Measurements from ENCODE around the gene PCDHA4.

- TF ChIP-seq CSRNP3 (CRISPR knock-in tag; IDR thresholded peaks at IDR 0.05) (no peak), PATZ1 (CRISPR knock-in tag; IDR thresholded peaks at IDR 0.05; ENCODE audit: borderline replicate concordance) (no peak), POU6F1 (CRISPR knock-in tag; IDR thresholded peaks at IDR 0.05; ENCODE audit: borderline replicate concordance, low read depth) (no peak), RARB (CRISPR knock-in tag; IDR thresholded peaks at IDR 0.05) (no peak), ZFP3 (CRISPR knock-in tag; IDR thresholded peaks at IDR 0.05) (no peak), TSHZ2 (CRISPR knock-in tag; IDR thresholded peaks at IDR 0.05) (no peak), BACH2 (CRISPR knock-in tag; IDR thresholded peaks at IDR 0.05; ENCODE audit: borderline replicate concordance) (no peak), CSDC2 (CRISPR knock-in tag; IDR thresholded peaks at IDR 0.05) (no peak), ZNF8 (CRISPR knock-in tag; IDR thresholded peaks at IDR 0.05) (no peak), ZFP30 (CRISPR knock-in tag; IDR thresholded peaks at IDR 0.05) (no peak), TCF4 (CRISPR knock-in tag; IDR thresholded peaks at IDR 0.05; ENCODE audit: borderline replicate concordance) (no peak), ARNTL (CRISPR knock-in tag; IDR thresholded peaks at IDR 0.05; ENCODE audit: borderline replicate concordance, low read depth) (no peak), GLIS3 (CRISPR knock-in tag; IDR thresholded peaks at IDR 0.05) (no peak)
These were observed 55.8 kb downstream of the PCDHA4 start for GRCh38 chr5:140862441-140863295.
